Large intestine (tissue), 3 donors: ENCODE results near the gene RBMS1. TPM values are rescaled to one million over a fixed set of nuclear protein-coding genes. Genes with fewer than 3 reads are reported as not detected.

ENCODE experiments used
- DNase-seq, 2 donors: peaks; one replicate each; pipeline versions ENCODE4 v3.0.0 to v3.0.0-alpha.2; 2013
- H3K27ac ChIP-seq: one replicate; pipeline ENCODE4 v1.5.1; 2013; ENCODE audit warnings: low read length
- H3K27me3 ChIP-seq: 2 replicates; pipeline ENCODE4 v1.6.1; 2013; ENCODE audit warnings: low read length; ENCODE audit not compliant: control insufficient read depth, insufficient read depth
- H3K36me3 ChIP-seq: 2 replicates; pipeline ENCODE4 v1.6.1; 2013; ENCODE audit warnings: low read length; ENCODE audit not compliant: control insufficient read depth, insufficient read depth
- H3K4me1 ChIP-seq: one replicate; pipeline ENCODE4 v1.6.1; 2013; ENCODE audit warnings: low read length; ENCODE audit not compliant: control insufficient read depth, insufficient read depth
- H3K4me3 ChIP-seq: one replicate; pipeline ENCODE4 v1.5.1; 2013; ENCODE audit warnings: low read length
- H3K9me3 ChIP-seq: one replicate; pipeline ENCODE4 v1.6.1; 2013; ENCODE audit warnings: mild to moderate bottlenecking, low read depth, low read length, moderate library complexity; ENCODE audit not compliant: control insufficient read depth
- WGBS: methylation state at CpG from one replicate; pipeline ENCODE4 v1.1.5; 2013; ENCODE audit warnings: low lambda C conversion rate; ENCODE audit not compliant: insufficient coverage; 5-methylcytosine and 5-hydroxymethylcytosine counted together
- polyA plus RNA-seq: library from polyadenylated mRNA; unstranded; fragments of 120-200 nt; gene quantifications from one replicate; pipeline ENCODE4 v1.2.1, GENCODE V29; 2013

The RBMS1 gene
- polyA plus RNA-seq, 1 donor, result 46.6 TPM

GRCh38 chr2:160338901-160339685 lies 154.5 kb downstream of the RBMS1 start:
- H3K4me3 ChIP-seq, result no peak overlapping the region
- DNase-seq, result no peak
- 30% methylated on average over 2 of the region's 5 CpGs for WGBS
- H3K27me3 ChIP-seq, result no peaks in the 10 kb centered on the region
- H3K36me3 ChIP-seq, result no peaks in the 10 kb centered on the region
- H3K9me3 ChIP-seq, result no peaks in the 10 kb centered on the region
- no peak overlapping the region for H3K27ac ChIP-seq
- no peaks in the 10 kb centered on the region for H3K4me1 ChIP-seq

- Histone ChIP-seq H3K9me3 (no peaks in the 10 kb centered on the region), H3K36me3 (no peaks in the 10 kb centered on the region), H3K4me3 (no peak overlapping the region), H3K27ac (no peak overlapping the region), H3K27me3 (no peaks in the 10 kb centered on the region), H3K4me1 (no peaks in the 10 kb centered on the region)
- WGBS, result no CpG with 5 or more reads among the region's 3 CpGs
- DNase-seq, result no peak
Observed at GRCh38 chr2:160337728-160338127, 155.9 kb downstream of the RBMS1 start.

GRCh38 chr2:160336635-160337034 lies 157.0 kb downstream of the RBMS1 start:
- no peak overlapping the region for H3K27ac ChIP-seq
- H3K4me3 ChIP-seq, result no peak overlapping the region
- H3K4me1 ChIP-seq, result no peaks in the 10 kb centered on the region
- no peaks in the 10 kb centered on the region for H3K27me3 ChIP-seq
- no peak for DNase-seq
- H3K9me3 ChIP-seq, result no peaks in the 10 kb centered on the region
- no CpG with 5 or more reads among the region's 4 CpGs for WGBS
- no peaks in the 10 kb centered on the region for H3K36me3 ChIP-seq

GRCh38 chr2:160336105-160336504 lies 157.5 kb downstream of the RBMS1 start:
- no peaks in the 10 kb centered on the region for H3K4me1 ChIP-seq
- no peaks in the 10 kb centered on the region for H3K27me3 ChIP-seq
- no peaks in the 10 kb centered on the region for H3K36me3 ChIP-seq
- no peak for DNase-seq
- no CpG with 5 or more reads among the region's 1 CpG for WGBS
- no peak overlapping the region for H3K4me3 ChIP-seq
- H3K9me3 ChIP-seq, result no peaks in the 10 kb centered on the region
- H3K27ac ChIP-seq, result no peak overlapping the region

GRCh38 chr2:160335441-160335840 lies 158.2 kb downstream of the RBMS1 start:
- Histone ChIP-seq H3K4me3 (no peak overlapping the region), H3K36me3 (no peaks in the 10 kb centered on the region), H3K9me3 (no peaks in the 10 kb centered on the region), H3K4me1 (no peaks in the 10 kb centered on the region), H3K27me3 (no peaks in the 10 kb centered on the region), H3K27ac (no peak overlapping the region)
- WGBS, result 80% methylated on average over 5 of the region's 5 CpGs
- DNase-seq, result no peak

GRCh38 chr2:160334028-160334741 lies 159.4 kb downstream of the RBMS1 start:
- Histone ChIP-seq H3K9me3 (no peaks in the 10 kb centered on the region), H3K27ac (no peak overlapping the region), H3K4me1 (peaks cover under 1% of the 10 kb centered on the region), H3K36me3 (no peaks in the 10 kb centered on the region), H3K27me3 (no peaks in the 10 kb centered on the region), H3K4me3 (no peak overlapping the region)
- DNase-seq, result no peak
- WGBS, result 80% methylated on average over 1 of the region's 4 CpGs

- 50% methylated on average over 1 of the region's 2 CpGs for WGBS
- Histone ChIP-seq H3K27ac (no peak overlapping the region), H3K27me3 (no peaks in the 10 kb centered on the region), H3K4me1 (peaks cover 5% of the 10 kb centered on the region), H3K9me3 (no peaks in the 10 kb centered on the region), H3K4me3 (no peak overlapping the region), H3K36me3 (no peaks in the 10 kb centered on the region)
- no peak for DNase-seq
Observed at GRCh38 chr2:160333324-160334027, 160.1 kb downstream of the RBMS1 start.

- 43% methylated on average over 1 of the region's 2 CpGs for WGBS
- no peak overlapping the region for H3K27ac ChIP-seq
- no peaks in the 10 kb centered on the region for H3K9me3 ChIP-seq
- H3K4me1 ChIP-seq, result peaks cover 5% of the 10 kb centered on the region
- no peaks in the 10 kb centered on the region for H3K36me3 ChIP-seq
- no peaks in the 10 kb centered on the region for H3K27me3 ChIP-seq
- peak in 1 of 2 donors; percentile 23 for DNase-seq
- no peak overlapping the region for H3K4me3 ChIP-seq
Observed at GRCh38 chr2:160332318-160332717, 161.3 kb downstream of the RBMS1 start.

GRCh38 chr2:160331258-160332025 lies 162.2 kb downstream of the RBMS1 start:
- H3K4me1 ChIP-seq, result peaks cover 5% of the 10 kb centered on the region
- H3K4me3 ChIP-seq, result no peak overlapping the region
- no peaks in the 10 kb centered on the region for H3K9me3 ChIP-seq
- no CpG with 5 or more reads among the region's 6 CpGs for WGBS
- no peak overlapping the region for H3K27ac ChIP-seq
- peak in 1 of 2 donors; percentile 17 for DNase-seq
- no peaks in the 10 kb centered on the region for H3K36me3 ChIP-seq
- no peaks in the 10 kb centered on the region for H3K27me3 ChIP-seq
